HCT116 (cell line): ENCODE measurements around the gene MX2. TPM values are rescaled to one million over a fixed set of nuclear protein-coding genes. Genes with fewer than 3 reads are reported as not detected.

Source experiments
- ATAC-seq: fragments of 200-7000 bp; cut with Tn5 transposase; 2 replicates; pipeline ENCODE4 v1.9.1; 2020; ENCODE audit warnings: mild to moderate bottlenecking, moderate library complexity
- BruUV-seq: library from RNA; stranded (reverse); fragments of 400-500 nt; replicated peaks from 2 replicates; lab custom pipeline; 2021; lab: Mats Ljungman, UMichigan
- CTCF ChIA-PET: fragments of 300-600 bp; sonication (Branson Sonifier 250); formaldehyde crosslinking; loops from one replicate; lab custom pipeline; 2021; ENCODE audit warnings: antibody characterized with exemption; lab: Charles Lee
- POLR2A ChIA-PET: fragments of 300-600, 350-600 bp; sonication (Branson Sonifier 250); formaldehyde crosslinking; loops from one replicate; lab custom pipeline; 2021; ENCODE audit warnings: antibody characterized with exemption; lab: Charles Lee
- RAD21 ChIA-PET, 2 experiments: fragments of 300-600 bp; sonication (Branson Sonifier 250); formaldehyde crosslinking; loops; one replicate each; lab custom pipeline; 2023; ENCODE audit warnings: low total read pairs in 2 of 2; ENCODE audit not compliant: uncharacterized antibody in 2 of 2, unreplicated experiment in 2 of 2, low non-redundant PET in 1 of 2; lab: Charles Lee
- DNase-seq: peaks from one replicate; pipeline ENCODE4 v3.0.0-alpha.2; 2010; ENCODE audit warnings: low read depth, low spot score
- H2AFZ ChIP-seq: fragments of 200-600 bp; shearing (Covaris generic), sonication (generic); 2 replicates; pipeline ENCODE4 v1.6.1; 2017; ENCODE audit warnings: low read depth, mixed run types, mixed read lengths, antibody characterized with exemption, low read length; ENCODE audit not compliant: poor library complexity, severe bottlenecking
- H3K27ac ChIP-seq: 2 replicates; pipeline ENCODE4 v1.5.1; 2012; ENCODE audit warnings: low read depth, low read length
- H3K27me3 ChIP-seq: fragments of 200-600 bp; sonication (generic); 2 replicates; pipeline ENCODE4 v1.6.1; 2016; ENCODE audit warnings: mixed run types, low read length, mixed read lengths; ENCODE audit not compliant: insufficient read depth
- H3K36me3 ChIP-seq, 2 experiments: fragments of 200-500 bp in 1 of 2; fragments of 200-600 bp in 1 of 2; sonication (Bioruptor generic) in 1 of 2; sonication (generic) in 1 of 2; 2 replicates each; pipeline versions ENCODE4 v1.5.1 to v1.6.1; 2014 to 2016; ENCODE audit warnings: low read length in 2 of 2, inconsistent platforms in 1 of 2, mixed read lengths in 1 of 2, mixed run types in 1 of 2; ENCODE audit not compliant: insufficient read depth in 2 of 2, control insufficient read depth in 1 of 2
- H3K4me1 ChIP-seq, 2 experiments: fragments of 200-600 bp in 1 of 2; sonication (generic) in 1 of 2; 2 replicates each; pipeline versions ENCODE4 v1.5.1 to v1.6.1; 2012 to 2017; ENCODE audit warnings: low read length in 2 of 2, inconsistent platforms in 1 of 2, mild to moderate bottlenecking in 1 of 2, mixed read lengths in 1 of 2, mixed run types in 1 of 2, moderate library complexity in 1 of 2; ENCODE audit not compliant: insufficient read depth in 2 of 2, control insufficient read depth in 1 of 2
- H3K4me2 ChIP-seq: fragments of 200-600 bp; sonication (generic); 2 replicates; pipeline ENCODE4 v1.6.1; 2017; ENCODE audit warnings: mixed run types, low read length, mixed read lengths
- H3K4me3 ChIP-seq, 2 experiments: fragments of 200-600 bp in 1 of 2; sonication (generic) in 1 of 2; replicated peaks in 1 of 2; 2 replicates each; pipeline ENCODE4 v1.5.1; 2011 to 2016; ENCODE audit warnings: low read length in 2 of 2, control low read depth in 1 of 2, low read depth in 1 of 2, mild to moderate bottlenecking in 1 of 2, mixed read lengths in 1 of 2, mixed run types in 1 of 2
- H3K79me2 ChIP-seq: fragments of 200-600 bp; sonication (generic); 2 replicates; pipeline ENCODE4 v1.6.1; 2017; ENCODE audit warnings: mild to moderate bottlenecking, mixed run types, low read length, moderate library complexity, mixed read lengths; ENCODE audit not compliant: insufficient read depth
- H3K9ac ChIP-seq: fragments of 200-600 bp; sonication (generic); 2 replicates; pipeline ENCODE4 v1.6.1; 2016; ENCODE audit warnings: low read length, mixed read lengths
- H3K9me2 ChIP-seq: fragments of 200-600 bp; sonication (generic), shearing (Covaris generic); 2 replicates; pipeline ENCODE4 v1.6.1; 2017; ENCODE audit warnings: mixed run types, mild to moderate bottlenecking, moderate library complexity; ENCODE audit not compliant: insufficient read depth
- H3K9me3 ChIP-seq, 2 experiments: fragments of 200-500 bp in 1 of 2; fragments of 200-600 bp in 1 of 2; sonication (Bioruptor generic) in 1 of 2; sonication (generic) in 1 of 2; 2 replicates each; pipeline ENCODE4 v1.6.1; 2014 to 2017; ENCODE audit warnings: low read length in 2 of 2, mixed read lengths in 2 of 2, inconsistent platforms in 1 of 2, low read depth in 1 of 2, mild to moderate bottlenecking in 1 of 2, mixed run types in 1 of 2, moderate library complexity in 1 of 2; ENCODE audit not compliant: control insufficient read depth in 1 of 2, insufficient read depth in 1 of 2
- H4K20me1 ChIP-seq: fragments of 200-600 bp; sonication (generic), shearing (Covaris generic); 2 replicates; pipeline ENCODE4 v1.6.1; 2017; ENCODE audit warnings: mixed run types, mild to moderate bottlenecking, moderate library complexity; ENCODE audit not compliant: insufficient read depth
- CBX3 ChIP-seq: IDR thresholded peaks from 2 replicates; pipeline ENCODE4 v1.6.1; 2012; ENCODE audit warnings: low read depth
- CEBPB ChIP-seq: IDR thresholded peaks from 2 replicates; pipeline ENCODE4 v1.6.1; 2012; ENCODE audit warnings: low read depth
- EGR1 ChIP-seq: IDR thresholded peaks from 2 replicates; pipeline ENCODE4 v1.6.1; 2012; ENCODE audit warnings: low read depth
- ELF1 ChIP-seq: IDR thresholded peaks from 2 replicates; pipeline ENCODE4 v1.6.1; 2012; ENCODE audit warnings: low read depth, borderline replicate concordance
- EZH2 ChIP-seq: fragments of 200-600 bp; sonication (generic); IDR thresholded peaks from 2 replicates; pipeline ENCODE4 v1.6.1; 2017; ENCODE audit warnings: antibody characterized with exemption, mixed run types
- FOSL1 ChIP-seq: IDR thresholded peaks from 2 replicates; pipeline ENCODE4 v1.6.1; 2012; ENCODE audit warnings: low read depth
- POLR2AphosphoS5 ChIP-seq: IDR thresholded peaks from 2 replicates; pipeline ENCODE4 v1.6.1; 2011; ENCODE audit warnings: mild to moderate bottlenecking, low read depth, low read length, moderate library complexity
- RAD21 ChIP-seq: IDR thresholded peaks from 2 replicates; pipeline ENCODE4 v1.6.1; 2012; ENCODE audit warnings: low read depth, mild to moderate bottlenecking
- SIN3A ChIP-seq: IDR thresholded peaks from 2 replicates; pipeline ENCODE4 v1.6.1; 2012; ENCODE audit warnings: low read depth
- SP1 ChIP-seq: IDR thresholded peaks from 2 replicates; pipeline ENCODE4 v1.6.1; 2012; ENCODE audit warnings: low read depth
- SRF ChIP-seq: IDR thresholded peaks from 2 replicates; pipeline ENCODE4 v1.6.1; 2012; ENCODE audit warnings: low read depth
- TCF7L2 ChIP-seq: IDR thresholded peaks from 2 replicates; pipeline ENCODE4 v1.7.0; 2011; ENCODE audit warnings: borderline replicate concordance, inconsistent platforms; ENCODE audit not compliant: insufficient read depth, insufficient read length; ENCODE audit errors: extremely low read depth
- YY1 ChIP-seq: IDR thresholded peaks from 2 replicates; pipeline ENCODE4 v1.6.1; 2011; ENCODE audit warnings: low read length, low read depth, moderate library complexity, mild to moderate bottlenecking; ENCODE audit not compliant: insufficient replicate concordance; ENCODE audit errors: extremely low read depth
- ZFX ChIP-seq: fragments of 450-650 bp; IDR thresholded peaks from 2 replicates; pipeline ENCODE4 v1.6.1; 2017
- ZNF274 ChIP-seq: fragments of 200-500 bp; sonication (Bioruptor generic); IDR thresholded peaks from 2 replicates; pipeline ENCODE4 v1.6.1; 2014; ENCODE audit warnings: mild to moderate bottlenecking, low read depth, low read length, inconsistent platforms
- intact Hi-C: fragments of 100-400 bp; cut with micrococcal nuclease; formaldehyde crosslinking; loops from 2 replicates; pipeline ENCODE4 v1.10.0; 2022
- total RNA-seq: library from RNA; stranded (reverse); gene quantifications from one replicate; pipeline ENCODE4 v1.2.1, GENCODE V29; 2021; ENCODE audit not compliant: unreplicated experiment
- TF ChIP-seq, protein P1 (sequence below): IDR thresholded peaks from 2 replicates; pipeline ENCODE4 v1.6.1; 2012; ENCODE audit warnings: low read depth
- TF ChIP-seq, protein P2 (sequence below): IDR thresholded peaks from 2 replicates; pipeline ENCODE4 v1.6.1; 2012
- TF ChIP-seq, protein P3 (sequence below), 3 experiments: fragments of 200-600 bp in 1 of 3; sonication (generic) in 1 of 3; IDR thresholded peaks in 2 of 3; conservative IDR thresholded peaks in 1 of 3; 2 replicates each; pipeline ENCODE4 v1.5.1; 2012 to 2017; ENCODE audit warnings: low read depth in 2 of 3, low read length in 2 of 3, antibody characterized with exemption in 1 of 3, borderline replicate concordance in 1 of 3, control low read depth in 1 of 3, mild to moderate bottlenecking in 1 of 3, mixed read lengths in 1 of 3, mixed run types in 1 of 3, moderate library complexity in 1 of 3; ENCODE audit not compliant: insufficient read depth in 1 of 3
- TF ChIP-seq, protein P4 (sequence below): IDR thresholded peaks from 2 replicates; pipeline ENCODE4 v1.6.1; 2011; ENCODE audit warnings: mild to moderate bottlenecking, low read length, moderate library complexity; ENCODE audit not compliant: insufficient replicate concordance; ENCODE audit errors: extremely low read depth
- TF ChIP-seq, protein P5 (sequence below): IDR thresholded peaks from 2 replicates; pipeline ENCODE4 v1.6.1; 2012

Gene MX2
- total RNA-seq, 1 experiment from 2014 or later = 0.22 TPM

DNA sequence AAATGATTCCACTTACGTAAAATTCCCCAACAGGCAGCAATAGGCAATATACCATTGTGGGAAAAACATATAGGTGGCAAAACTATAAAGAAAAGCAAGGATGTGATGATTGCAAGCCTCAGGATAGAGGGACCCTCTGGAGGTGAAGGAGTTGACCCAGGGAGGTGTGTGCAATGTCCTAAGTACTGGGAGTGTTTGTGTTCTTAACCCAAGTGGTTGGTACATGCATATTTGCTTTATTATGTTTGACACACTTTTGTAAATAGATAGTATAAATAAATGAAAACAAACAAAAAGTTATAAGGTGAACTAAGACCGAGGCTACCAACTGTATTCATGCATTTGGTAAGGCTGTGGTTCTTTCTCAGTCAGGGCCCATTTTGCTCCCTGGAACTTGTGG lies 71.7 kb downstream of the MX2 start:
- Histone ChIP-seq H3K4me2 (no peak overlapping the region), H3K9me2 (no peaks in the 10 kb centered on the region), H3K27me3 (peaks cover 4% of the 10 kb centered on the region; the same call in 1 of the 2 replicates), H3K4me3 (no peak overlapping the region), H3K79me2 (no peaks in the 10 kb centered on the region), H3K27ac (no peak overlapping the region), H3K9me3 (peaks cover 0 to 9% of the 10 kb centered on the region in 2 experiments; a peak in 2 of 4 replicates), H3K9ac (no peak overlapping the region), H2AFZ (no peak overlapping the region), H3K36me3 (no peaks in the 10 kb centered on the region), H3K4me1 (no peaks in the 10 kb centered on the region), H4K20me1 (no peaks in the 10 kb centered on the region)
- POLR2A ChIA-PET = no interaction called here
- intact Hi-C loops = no loop called here
- RAD21 ChIA-PET = no interaction called here
- TF ChIP-seq POLR2AphosphoS5 = no peak
- TF ChIP-seq, protein P1, sequence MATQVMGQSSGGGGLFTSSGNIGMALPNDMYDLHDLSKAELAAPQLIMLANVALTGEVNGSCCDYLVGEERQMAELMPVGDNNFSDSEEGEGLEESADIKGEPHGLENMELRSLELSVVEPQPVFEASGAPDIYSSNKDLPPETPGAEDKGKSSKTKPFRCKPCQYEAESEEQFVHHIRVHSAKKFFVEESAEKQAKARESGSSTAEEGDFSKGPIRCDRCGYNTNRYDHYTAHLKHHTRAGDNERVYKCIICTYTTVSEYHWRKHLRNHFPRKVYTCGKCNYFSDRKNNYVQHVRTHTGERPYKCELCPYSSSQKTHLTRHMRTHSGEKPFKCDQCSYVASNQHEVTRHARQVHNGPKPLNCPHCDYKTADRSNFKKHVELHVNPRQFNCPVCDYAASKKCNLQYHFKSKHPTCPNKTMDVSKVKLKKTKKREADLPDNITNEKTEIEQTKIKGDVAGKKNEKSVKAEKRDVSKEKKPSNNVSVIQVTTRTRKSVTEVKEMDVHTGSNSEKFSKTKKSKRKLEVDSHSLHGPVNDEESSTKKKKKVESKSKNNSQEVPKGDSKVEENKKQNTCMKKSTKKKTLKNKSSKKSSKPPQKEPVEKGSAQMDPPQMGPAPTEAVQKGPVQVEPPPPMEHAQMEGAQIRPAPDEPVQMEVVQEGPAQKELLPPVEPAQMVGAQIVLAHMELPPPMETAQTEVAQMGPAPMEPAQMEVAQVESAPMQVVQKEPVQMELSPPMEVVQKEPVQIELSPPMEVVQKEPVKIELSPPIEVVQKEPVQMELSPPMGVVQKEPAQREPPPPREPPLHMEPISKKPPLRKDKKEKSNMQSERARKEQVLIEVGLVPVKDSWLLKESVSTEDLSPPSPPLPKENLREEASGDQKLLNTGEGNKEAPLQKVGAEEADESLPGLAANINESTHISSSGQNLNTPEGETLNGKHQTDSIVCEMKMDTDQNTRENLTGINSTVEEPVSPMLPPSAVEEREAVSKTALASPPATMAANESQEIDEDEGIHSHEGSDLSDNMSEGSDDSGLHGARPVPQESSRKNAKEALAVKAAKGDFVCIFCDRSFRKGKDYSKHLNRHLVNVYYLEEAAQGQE = no peak
- TF ChIP-seq SRF = no peak
- TF ChIP-seq, protein P2, sequence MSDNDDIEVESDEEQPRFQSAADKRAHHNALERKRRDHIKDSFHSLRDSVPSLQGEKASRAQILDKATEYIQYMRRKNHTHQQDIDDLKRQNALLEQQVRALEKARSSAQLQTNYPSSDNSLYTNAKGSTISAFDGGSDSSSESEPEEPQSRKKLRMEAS = no peak
- TF ChIP-seq, protein P3, sequence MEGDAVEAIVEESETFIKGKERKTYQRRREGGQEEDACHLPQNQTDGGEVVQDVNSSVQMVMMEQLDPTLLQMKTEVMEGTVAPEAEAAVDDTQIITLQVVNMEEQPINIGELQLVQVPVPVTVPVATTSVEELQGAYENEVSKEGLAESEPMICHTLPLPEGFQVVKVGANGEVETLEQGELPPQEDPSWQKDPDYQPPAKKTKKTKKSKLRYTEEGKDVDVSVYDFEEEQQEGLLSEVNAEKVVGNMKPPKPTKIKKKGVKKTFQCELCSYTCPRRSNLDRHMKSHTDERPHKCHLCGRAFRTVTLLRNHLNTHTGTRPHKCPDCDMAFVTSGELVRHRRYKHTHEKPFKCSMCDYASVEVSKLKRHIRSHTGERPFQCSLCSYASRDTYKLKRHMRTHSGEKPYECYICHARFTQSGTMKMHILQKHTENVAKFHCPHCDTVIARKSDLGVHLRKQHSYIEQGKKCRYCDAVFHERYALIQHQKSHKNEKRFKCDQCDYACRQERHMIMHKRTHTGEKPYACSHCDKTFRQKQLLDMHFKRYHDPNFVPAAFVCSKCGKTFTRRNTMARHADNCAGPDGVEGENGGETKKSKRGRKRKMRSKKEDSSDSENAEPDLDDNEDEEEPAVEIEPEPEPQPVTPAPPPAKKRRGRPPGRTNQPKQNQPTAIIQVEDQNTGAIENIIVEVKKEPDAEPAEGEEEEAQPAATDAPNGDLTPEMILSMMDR (IDR thresholded peaks at IDR 0.05 in 2 of 3, conservative IDR thresholded peaks at IDR 0.05 in 1 of 3; ENCODE audit: borderline replicate concordance in 1 of 3, insufficient read depth in 1 of 3, low read depth in 2 of 3, low read length in 2 of 3) = no peak
- no peak for TF ChIP-seq EZH2
- no peak for TF ChIP-seq TCF7L2
- no peak for TF ChIP-seq RAD21
- no peak for TF ChIP-seq FOSL1
- no peak for TF ChIP-seq SIN3A
- TF ChIP-seq CEBPB = no peak
- TF ChIP-seq, protein P4, sequence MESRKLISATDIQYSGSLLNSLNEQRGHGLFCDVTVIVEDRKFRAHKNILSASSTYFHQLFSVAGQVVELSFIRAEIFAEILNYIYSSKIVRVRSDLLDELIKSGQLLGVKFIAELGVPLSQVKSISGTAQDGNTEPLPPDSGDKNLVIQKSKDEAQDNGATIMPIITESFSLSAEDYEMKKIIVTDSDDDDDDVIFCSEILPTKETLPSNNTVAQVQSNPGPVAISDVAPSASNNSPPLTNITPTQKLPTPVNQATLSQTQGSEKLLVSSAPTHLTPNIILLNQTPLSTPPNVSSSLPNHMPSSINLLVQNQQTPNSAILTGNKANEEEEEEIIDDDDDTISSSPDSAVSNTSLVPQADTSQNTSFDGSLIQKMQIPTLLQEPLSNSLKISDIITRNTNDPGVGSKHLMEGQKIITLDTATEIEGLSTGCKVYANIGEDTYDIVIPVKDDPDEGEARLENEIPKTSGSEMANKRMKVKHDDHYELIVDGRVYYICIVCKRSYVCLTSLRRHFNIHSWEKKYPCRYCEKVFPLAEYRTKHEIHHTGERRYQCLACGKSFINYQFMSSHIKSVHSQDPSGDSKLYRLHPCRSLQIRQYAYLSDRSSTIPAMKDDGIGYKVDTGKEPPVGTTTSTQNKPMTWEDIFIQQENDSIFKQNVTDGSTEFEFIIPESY = no peak
- no peak for TF ChIP-seq CBX3
- TF ChIP-seq ZNF274 = no peak
- no peak for TF ChIP-seq YY1
- no peak for TF ChIP-seq SP1
- TF ChIP-seq, protein P5, sequence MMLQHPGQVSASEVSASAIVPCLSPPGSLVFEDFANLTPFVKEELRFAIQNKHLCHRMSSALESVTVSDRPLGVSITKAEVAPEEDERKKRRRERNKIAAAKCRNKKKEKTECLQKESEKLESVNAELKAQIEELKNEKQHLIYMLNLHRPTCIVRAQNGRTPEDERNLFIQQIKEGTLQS = no peak
- TF ChIP-seq ELF1 = no peak
- no peak for TF ChIP-seq ZFX
- no peak for TF ChIP-seq EGR1
- CTCF ChIA-PET = no interaction called here
- BruUV-seq = no TSS peak
- DNase-seq = no peak
- ATAC-seq = no peak
